GM19328 (cell line): ENCODE data around the gene TNS3.

Experiments
- ATAC-seq: cut with Tn5 transposase; IDR thresholded peaks from one replicate; pipeline ENCODE4 v1.9.1; 2021; ENCODE audit warnings: mild to moderate bottlenecking, moderate library complexity; ENCODE audit not compliant: unreplicated experiment

TNS3 gene

DNA sequence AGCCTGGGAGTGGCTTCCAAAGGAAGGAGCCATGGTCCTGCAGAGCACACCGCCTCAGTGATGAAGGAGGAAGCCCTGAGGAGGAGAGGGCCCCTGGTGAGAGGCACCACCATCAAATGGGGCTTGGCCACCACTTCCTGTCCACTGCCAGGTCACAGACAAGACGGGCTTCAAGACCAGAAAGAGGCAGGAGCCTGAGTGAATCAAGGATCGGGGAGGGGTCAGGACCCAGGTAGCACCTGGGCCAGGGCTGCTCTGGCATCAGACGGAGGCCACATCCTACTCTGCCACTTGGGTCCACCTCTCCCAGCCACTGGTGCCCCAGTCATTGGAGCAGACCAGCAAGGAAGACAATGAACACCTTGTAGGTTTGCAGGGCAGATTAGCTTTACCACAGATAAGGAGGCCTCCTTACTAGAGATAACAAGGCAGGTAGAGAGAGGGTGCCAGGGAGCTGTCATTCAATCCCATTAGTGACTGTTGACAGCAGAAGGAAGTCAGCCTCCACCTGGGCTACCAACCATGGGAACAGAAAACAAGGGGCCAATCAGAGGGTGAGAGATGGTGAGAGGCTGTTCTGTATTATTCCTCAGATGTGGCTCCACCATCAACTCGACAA, 143.4 kb downstream of the TNS3 start:
- no peak for ATAC-seq

DNA sequence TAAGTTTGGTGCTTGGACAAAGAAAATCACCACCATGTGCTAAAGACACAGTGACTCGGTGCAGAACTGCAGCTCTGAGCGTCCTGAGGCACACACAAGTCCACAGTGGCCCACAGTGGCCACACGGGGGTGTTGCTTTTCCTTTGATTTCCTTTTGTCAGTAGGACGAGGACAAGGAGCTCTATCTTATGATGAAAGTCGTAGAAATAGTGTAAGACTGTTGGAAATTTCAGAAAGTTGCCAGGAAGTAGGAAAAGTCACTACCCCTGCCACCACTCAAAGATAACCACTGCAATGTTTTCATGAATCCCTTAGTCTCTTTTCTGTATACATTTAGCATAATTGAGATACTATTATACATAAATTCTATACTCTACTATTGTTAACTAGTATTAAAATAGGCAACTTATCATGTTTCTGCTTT, 146.0 kb downstream of the TNS3 start:
- no peak for ATAC-seq

DNA sequence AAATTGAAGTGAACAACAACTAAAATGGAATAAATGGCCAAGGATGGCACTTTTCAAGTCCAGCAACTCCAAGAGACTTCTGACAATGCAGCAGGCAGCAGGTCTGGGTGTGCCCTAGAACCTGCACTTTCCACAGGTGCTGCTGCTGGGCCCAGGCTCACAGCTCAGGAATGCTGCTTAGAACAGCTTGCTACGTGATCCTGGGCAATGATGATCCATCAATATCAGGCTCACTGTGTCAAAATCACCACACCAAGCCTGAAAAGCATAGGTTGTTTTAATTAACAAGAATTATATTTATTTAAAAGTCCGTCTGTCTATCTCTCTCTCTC, 148.4 kb downstream of the TNS3 start:
- ATAC-seq: no peak

DNA sequence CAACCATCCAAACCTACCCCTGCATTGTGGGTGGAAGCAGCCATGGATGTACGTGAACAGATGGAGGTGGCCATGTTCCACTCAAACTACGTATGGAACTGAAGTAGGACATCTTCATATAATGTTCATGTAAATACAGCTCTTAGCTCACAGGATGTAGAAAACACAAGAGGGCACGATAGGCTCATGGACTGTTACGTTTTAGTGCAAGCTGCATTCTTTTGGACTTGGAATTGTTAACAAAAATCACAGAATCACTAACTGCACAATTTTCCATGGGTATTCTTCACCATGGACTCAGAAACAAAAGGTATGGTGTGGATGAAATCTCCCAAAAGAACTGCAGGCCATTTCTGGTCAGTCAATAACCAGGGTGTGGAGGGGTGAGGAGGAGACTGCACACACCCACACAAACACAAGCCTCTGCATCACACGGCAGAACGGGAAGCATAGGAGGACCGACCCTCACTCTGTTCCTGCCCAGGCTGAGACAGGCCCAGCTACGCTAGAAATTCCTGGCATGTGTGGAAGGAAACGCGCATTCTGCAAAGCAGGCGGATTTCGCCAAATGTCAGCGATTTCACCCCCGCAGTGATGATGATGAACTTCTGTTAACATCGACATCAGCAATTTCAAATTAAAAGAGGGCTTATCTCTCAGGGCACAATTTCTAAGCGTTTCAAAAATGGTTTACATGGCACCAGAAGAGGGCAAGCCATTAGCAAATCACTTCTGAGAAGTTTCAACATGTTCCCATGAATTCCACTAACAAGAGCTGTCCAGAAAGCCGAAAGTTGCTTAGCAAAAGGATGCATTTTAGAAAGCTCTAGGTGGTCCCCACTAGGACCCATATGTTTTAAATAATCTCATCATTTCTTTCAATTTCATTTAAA, 149.0 kb downstream of the TNS3 start:
- ATAC-seq: no peak

DNA sequence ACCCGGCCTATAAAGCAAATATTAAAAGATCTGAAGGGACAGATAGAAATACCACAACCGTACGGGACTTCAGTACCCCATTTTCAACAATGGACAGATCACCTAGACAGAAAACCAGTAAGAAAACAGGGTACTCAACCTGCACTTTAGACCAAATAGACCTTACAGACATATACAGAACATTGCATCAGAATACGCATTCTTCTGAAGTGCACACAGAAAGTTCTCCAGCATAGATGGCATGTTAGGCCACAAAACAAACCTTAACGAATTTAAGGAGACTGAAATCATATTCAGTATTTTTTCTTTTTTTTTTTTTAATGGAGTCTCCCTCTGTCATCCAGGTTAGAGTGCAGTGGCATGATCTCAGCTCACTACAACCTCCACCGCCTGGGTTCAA, 151.5 kb downstream of the TNS3 start:
- ATAC-seq: no peak

DNA sequence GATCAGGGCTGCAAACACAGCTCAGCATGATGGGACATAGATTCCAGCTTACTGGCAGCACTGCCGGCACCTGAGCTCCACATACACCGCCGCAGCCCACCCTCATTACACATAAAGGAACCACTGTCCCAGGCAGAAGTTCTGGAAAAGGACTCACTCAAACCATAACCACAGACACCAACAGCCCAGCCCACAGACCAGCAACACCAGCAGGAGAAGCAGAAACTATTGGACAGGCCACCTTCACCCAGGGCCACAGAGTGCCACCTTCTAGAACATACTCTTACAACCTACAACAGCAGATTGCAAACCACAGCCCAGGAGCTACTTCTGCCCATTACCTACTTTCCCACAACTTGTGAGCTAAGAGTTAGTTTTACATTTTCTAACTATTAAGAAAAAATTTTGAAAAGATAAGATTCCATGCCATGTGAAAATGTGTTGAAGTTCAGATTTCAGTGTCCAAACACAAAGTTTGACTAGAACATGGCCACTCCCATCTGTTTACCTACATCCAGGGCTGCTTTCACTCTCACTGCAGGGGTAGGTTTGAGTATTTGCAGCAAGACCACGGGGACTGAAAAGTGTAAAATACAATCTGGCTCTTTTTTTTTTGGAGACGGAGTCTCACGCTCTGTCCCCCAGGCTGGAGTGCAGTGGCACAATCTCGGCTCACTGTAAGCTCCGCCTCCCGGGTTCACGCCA, 153.0 kb downstream of the TNS3 start:
- no peak for ATAC-seq

DNA sequence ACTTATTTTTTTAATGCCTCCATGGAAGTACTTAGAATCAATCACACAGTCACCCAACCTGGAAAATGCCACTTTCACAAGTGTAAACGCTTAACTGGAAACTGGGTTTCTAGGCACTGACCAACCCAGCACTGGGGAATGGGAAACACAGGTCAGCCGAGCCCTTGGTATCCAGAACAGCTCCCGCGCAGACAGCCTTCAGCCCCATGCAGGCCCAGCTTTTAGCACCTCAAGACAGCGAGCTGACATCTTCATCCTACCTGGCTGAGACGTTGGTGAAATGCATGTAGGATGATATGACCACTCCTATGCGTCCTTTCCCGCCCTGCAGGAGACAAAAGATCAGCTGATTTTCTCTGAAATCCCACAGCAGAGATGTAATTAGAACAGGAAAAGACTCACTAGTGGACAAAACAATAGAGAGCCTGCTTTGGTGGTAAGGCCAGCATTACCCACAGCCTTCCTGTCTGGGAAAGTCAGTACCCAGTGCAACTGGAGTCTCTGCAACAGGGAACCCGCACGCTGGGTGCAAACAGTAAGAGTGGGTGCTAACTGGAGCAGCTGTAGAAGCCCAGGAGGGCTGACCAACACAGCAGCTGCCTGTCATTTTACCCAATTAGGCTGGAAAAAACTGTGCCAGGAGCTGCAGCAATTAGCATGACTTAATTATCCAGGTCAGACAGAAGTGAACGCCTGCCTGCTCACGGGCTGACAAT, 153.7 kb downstream of the TNS3 start:
- ATAC-seq: no peak

DNA sequence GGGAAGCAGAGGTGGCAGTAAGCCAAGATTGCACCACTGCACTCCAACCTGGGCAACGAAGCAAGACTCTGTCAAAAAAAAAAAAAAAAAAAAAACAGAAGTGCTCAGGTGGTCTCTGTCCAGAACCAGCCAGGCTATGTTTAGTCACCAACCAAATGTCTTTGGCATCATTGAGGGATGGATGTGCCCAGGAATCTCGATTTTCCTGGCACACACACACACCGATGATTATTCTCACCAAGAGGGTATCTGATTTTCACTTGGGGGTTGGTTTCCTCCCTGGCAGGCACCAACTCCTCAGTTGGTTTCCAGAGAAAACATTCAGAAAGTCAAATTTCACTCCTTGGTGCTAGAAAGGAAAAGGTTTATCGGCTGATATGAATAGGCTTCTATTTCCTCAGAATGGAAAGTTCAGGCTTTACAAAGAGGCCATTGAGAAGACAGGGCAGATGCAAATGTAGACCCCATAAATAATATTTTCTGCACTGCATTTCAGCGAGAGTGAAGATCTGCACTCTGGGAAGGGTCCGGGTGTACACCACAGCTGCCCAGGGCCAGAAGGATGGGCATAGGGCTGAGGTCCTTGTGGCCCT, 154.8 kb downstream of the TNS3 start:
- no peak for ATAC-seq

DNA sequence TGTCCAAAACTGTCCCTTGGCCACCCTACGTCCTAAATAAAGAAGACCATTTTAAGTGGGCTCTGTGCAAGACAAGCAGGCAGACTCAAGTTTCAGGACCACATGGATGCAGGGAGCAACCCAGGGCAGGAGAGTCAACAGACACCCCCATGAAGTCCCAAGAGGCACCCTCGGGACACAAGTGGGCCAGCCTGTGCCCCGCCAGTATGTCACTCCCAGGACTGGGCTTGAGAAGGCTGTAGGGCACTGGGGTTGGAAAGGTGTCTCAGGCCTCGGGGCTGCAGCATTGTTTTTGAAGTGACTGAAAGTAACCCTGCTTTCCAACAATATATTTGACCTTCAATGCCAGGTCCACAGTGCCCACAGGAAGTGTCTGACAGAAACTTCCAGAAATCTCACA, 157.4 kb downstream of the TNS3 start:
- ATAC-seq: no peak

DNA sequence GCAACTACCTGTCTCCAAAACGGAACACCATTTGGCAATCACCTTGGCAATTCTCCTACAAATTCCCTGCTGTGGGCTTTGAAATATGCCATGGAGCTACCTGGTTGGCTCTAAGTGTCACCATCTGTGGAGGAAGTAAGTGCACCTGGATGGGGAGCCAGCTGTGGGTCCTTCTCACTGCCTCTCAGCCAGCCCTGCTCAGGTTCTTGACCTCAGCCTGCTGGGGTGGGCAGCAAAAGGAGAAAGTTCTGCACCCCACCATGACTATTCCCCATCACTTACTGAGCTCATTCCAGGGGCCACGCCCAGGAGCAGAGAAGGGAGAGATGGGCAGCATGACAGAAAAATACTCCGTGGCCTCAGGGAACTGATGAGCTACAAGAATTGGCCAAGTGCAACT, 158.7 kb downstream of the TNS3 start:
- ATAC-seq: no peak

DNA sequence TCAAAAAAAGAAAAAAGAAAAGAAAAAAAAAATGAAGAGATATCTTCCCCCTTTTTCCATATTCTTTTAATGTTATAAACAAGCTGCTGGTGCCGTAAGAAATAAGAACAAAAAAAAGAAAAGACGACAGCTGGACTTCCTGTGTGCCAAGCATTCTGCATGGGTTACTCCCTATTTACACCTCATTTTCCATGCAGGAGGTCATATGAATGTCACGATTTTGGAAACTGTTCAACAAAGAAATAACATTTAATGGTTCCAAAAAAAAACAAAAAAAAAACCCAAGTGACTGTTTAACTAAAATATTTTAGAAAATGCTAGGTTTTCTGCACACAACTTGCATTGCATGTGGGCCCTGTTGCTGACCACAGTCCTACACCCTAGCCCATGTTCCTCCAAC, 159.3 kb downstream of the TNS3 start:
- ATAC-seq: no peak

DNA sequence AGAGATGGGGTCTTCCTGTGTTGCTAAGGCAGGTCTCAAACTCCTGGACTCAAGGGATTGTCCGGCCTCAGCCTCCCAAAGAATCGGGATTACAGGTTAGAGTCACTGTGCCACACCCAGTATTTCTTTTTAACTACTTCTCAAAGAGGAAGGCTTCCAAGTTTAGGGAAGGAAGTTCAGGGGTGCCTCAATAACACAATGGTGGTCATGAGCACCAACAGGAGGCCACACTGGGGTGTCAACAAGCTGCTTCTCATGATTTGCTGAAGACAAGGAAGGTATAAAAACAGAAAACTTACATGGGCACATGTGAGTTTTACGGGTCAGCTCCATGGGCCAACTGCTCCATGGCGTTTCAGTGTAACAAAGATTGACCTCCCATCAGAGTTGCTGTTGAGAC, 160.5 kb downstream of the TNS3 start:
- ATAC-seq: no peak

DNA sequence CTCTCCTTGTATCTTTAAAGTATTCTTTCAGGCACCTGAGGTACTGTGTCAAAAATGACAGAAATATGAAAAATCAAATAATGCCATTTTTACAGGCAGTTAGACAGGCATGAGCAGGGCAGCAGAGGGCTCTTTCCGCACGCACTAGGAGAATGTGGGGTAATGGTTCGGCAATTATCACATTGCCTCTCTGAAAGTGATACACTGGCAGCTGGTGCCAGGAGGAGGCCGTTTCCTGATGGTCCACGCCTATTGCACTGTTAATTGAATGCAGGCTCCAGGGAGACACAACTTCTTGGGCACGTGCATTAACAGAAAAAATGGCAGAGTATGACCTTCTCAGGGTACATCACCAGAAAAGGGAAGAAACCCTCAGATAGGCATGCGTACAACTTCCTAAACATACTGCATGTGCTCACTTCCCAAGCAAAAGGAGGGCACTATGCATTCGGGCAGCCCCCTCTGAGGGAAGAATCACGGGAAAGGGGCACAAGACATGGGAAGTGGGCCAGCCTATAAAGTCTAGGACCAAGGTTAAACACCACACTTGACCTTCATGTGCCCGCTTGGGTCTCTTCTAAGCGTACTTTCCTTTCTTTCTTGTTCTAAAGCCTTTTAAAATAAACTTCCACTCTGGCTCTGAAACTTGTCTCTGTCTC, 161.7 kb downstream of the TNS3 start:
- no peak for ATAC-seq

DNA sequence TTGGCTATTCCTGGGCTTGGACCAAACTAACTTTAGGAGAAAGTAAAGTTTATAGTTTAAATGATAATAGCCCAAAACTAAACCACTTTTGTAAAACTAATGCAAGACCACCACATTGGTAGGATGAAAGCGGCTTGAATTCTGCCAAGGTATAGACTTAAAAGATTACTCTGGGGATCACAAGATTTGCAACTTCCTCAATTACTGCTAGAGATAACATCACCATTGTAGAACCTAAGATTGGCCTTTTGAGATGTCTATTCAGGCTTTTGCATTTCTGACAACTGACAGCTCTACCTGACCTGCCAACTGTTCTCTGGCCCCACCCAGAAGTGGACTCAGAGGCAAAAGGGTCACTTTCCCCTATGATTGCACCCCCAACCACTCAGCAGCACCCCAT, 162.4 kb downstream of the TNS3 start:
- ATAC-seq: no peak

DNA sequence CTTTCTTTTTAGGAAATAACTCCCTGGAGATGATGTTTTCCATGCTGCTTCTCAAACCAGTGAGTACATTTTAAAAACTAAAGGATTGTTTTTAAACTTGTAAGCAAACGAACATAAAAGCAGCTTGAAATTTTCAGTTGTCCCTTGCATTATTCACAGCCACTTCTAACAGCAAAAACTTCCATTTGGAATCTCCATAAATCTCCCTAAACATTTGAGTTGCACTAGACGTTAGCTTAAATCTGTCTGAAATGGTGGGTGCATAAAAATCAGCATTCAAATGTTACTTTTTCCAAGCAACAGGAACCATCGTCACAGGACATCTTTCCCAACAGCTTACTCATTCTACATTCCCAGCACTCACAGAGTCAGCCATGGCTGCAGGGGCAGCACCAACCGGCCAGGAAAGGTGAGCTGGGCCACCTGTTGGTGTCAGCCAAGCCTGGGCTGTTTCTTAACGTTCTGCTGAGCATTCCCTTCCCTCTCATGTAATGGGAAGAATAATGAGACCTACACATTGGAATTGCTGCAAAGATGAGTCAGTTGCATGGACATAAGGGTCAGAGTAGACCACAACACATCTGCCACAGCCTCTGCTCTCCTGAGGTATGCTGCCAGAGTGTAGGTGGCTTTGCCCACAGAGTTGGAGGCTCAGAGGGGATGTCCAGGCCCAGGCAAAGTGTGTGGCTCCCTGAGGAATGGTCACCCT, 163.2 kb downstream of the TNS3 start:
- ATAC-seq: no peak

DNA sequence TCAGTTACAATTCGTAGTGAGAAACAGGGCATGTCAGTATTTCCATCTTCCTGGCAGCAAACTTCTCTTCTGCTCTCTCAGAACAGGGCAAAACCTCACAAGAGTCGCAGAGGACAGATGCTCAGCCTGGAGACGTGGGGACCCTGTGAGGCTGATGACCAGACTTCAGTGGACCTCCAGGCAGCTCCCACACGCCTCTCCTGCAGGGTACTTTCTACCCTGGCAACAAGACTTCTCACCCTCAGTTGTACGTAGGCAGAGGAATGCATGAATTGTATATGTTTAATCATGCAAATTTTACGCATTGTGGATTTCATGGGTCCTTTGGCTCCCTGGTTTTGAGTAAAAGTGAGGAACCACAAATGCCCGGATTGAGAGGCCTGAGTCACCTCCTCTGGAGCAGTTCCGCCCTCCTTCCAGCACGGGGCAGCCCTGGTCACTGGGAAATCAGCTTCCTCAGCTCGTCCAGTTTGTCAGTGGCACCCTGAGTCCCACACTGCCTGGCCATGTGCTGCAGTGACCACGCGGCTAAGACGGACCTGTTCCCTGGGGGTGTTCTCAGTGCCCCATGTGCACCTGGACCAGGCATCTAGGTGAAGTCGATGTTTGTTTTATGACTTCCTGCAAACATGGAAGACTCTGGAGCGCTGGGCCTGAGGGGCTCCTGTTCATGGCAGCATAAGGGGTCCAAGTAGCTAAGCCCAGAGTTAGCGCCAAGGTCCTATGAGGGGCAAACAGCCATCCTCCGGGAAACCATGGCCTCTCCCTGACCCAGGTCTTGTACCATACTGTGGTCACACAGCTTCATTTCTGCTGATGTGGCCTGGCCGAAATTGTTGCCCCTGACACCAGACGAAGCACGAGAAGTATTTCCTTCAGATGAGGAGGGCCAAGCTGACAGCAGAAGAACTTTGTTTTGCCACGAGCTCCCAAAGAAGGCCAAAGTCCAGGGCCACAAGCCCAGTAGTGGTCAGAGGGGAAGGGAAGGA, 165.1 kb downstream of the TNS3 start:
- no peak for ATAC-seq

DNA sequence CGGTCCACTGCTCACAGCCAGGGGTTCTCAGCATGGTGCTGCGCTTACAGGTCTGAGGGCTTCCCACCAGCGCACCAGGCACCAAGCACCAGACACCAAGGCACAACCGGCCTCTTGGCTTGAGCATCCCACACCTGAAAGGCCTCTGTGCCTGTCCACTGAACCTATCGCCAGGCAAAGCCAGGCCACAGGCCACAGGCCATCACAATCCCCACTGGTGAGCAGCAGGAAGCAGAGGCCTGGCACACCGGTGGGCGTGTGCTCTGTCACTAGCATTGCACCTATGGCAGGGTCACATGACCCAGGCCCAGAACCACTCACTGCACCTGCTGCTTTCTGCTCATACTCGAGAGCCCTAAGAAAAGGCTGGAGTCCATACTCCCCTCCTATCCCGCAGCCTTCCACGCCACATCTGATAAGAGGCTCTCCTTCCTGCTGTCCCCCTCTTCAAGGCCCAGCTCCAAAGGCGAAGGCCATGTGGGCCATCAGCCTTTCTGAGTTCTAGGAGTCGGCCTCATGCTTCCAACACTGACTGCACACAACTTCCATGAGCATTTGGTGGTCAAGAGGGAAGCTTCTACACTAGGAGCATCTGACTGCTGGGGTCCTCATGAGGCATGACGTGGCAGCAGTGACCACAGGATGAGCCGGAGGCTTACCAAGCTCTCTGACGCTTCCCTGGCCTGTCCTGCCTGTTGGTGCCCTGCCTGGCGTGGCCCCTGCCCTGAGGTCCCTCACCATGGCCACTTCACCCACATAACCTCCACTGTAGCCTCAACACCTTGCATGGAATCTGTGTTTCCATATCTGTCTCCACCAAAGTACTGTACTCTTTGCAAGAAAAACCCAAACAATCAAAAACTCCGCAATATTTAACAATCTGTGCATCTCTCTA, 166.3 kb downstream of the TNS3 start:
- ATAC-seq: no peak
